ENCODE data around the gene EXOSC7.
"Not testable (repeated sequence)": the region's sequence is repeated elsewhere in the genome, so short reads cannot be mapped to it uniquely, and the experiment has no call there.

EXOSC7 gene

GRCh38 chr3:44976002-44976815 is at the start of gene EXOSC7, which contains the start of gene ZDHHC3:
TSS of gene EXOSC7 (plus strand) at chr3:44976244. CDS start at chr3:44976278, 34 bp downstream.
TSS of gene ZDHHC3 (minus strand) at chr3:44976174. CDS start at chr3:44959436, 16,738 bp downstream.
- Mint-ChIP-seq H3K27me3 (no peaks in the 10 kb centered on the region), H3K27ac (peak within 1 kb of the TSS; percentile 92), H3K9me3 (no peaks in the 10 kb centered on the region), H3K36me3 (ENCODE audit: low read depth) (peaks cover 20% of the 10 kb centered on the region), H3K4me1 (ENCODE audit: low read depth) (peaks cover 46% of the 10 kb centered on the region), H3K4me3 (peak within 1 kb of the TSS; percentile 92)
- intact Hi-C loops (cut with micrococcal nuclease), result loop anchor here (5.0 kb wide), 1 partner anchor 214 kb away; the partner anchor contains the start of genes KIAA1143 and KIF15

- Mint-ChIP-seq H3K27ac (no peak overlapping the region), H3K36me3 (ENCODE audit: low read depth) (peaks cover 94% of the 10 kb centered on the region), H3K9me3 (no peaks in the 10 kb centered on the region), H3K4me3 (no peak overlapping the region), H3K4me1 (ENCODE audit: low read depth) (no peaks in the 10 kb centered on the region), H3K27me3 (no peaks in the 10 kb centered on the region)
- intact Hi-C loops (cut with micrococcal nuclease), result no loop called here
Observed at GRCh38 chr3:44926921-44927320, 49.1 kb upstream of the EXOSC7 start.

GRCh38 chr3:44927371-44927770 is 48.7 kb upstream of the EXOSC7 start:
- Mint-ChIP-seq H3K27me3 (no peaks in the 10 kb centered on the region), H3K9me3 (no peaks in the 10 kb centered on the region), H3K27ac (no peak overlapping the region), H3K36me3 (ENCODE audit: low read depth) (peaks cover 94% of the 10 kb centered on the region), H3K4me3 (no peak overlapping the region), H3K4me1 (ENCODE audit: low read depth) (no peaks in the 10 kb centered on the region)
- intact Hi-C loops (cut with micrococcal nuclease), result no loop called here

GRCh38 chr3:44929782-44930181 is 46.3 kb upstream of the EXOSC7 start:
- intact Hi-C loops (cut with micrococcal nuclease), result no loop called here
- no peaks in the 10 kb centered on the region for H3K4me1 Mint-ChIP-seq (ENCODE audit: low read depth)
- no peaks in the 10 kb centered on the region for H3K27me3 Mint-ChIP-seq
- no peak overlapping the region for H3K4me3 Mint-ChIP-seq
- no peaks in the 10 kb centered on the region for H3K9me3 Mint-ChIP-seq
- peaks cover 99% of the 10 kb centered on the region for H3K36me3 Mint-ChIP-seq (ENCODE audit: low read depth)
- no peak overlapping the region for H3K27ac Mint-ChIP-seq

- H3K9me3 Mint-ChIP-seq, result no peaks in the 10 kb centered on the region
- peaks cover 96% of the 10 kb centered on the region for H3K36me3 Mint-ChIP-seq (ENCODE audit: low read depth)
- H3K27ac Mint-ChIP-seq, result no peak overlapping the region
- no peak overlapping the region for H3K4me3 Mint-ChIP-seq
- no peaks in the 10 kb centered on the region for H3K4me1 Mint-ChIP-seq (ENCODE audit: low read depth)
- H3K27me3 Mint-ChIP-seq, result no peaks in the 10 kb centered on the region
- intact Hi-C loops (cut with micrococcal nuclease), result no loop called here
Observed at GRCh38 chr3:44930911-44931310, 45.1 kb upstream of the EXOSC7 start.

- no peaks in the 10 kb centered on the region for H3K4me1 Mint-ChIP-seq (ENCODE audit: low read depth)
Observed at GRCh38 chr3:44931791-44932190, 44.3 kb upstream of the EXOSC7 start.

GRCh38 chr3:44932271-44932670 is 43.8 kb upstream of the EXOSC7 start:
- H3K36me3 Mint-ChIP-seq (ENCODE audit: low read depth), result peaks cover 96% of the 10 kb centered on the region
- no peak overlapping the region for H3K4me3 Mint-ChIP-seq
- H3K27ac Mint-ChIP-seq, result no peak overlapping the region

More at GRCh38 chr3:44931791-44932190, 44.3 kb upstream of the EXOSC7 start:
- H3K36me3 Mint-ChIP-seq (ENCODE audit: low read depth), result peaks cover 96% of the 10 kb centered on the region
- no peaks in the 10 kb centered on the region for H3K9me3 Mint-ChIP-seq
- no peak overlapping the region for H3K4me3 Mint-ChIP-seq
- H3K27ac Mint-ChIP-seq, result no peak overlapping the region
- no peaks in the 10 kb centered on the region for H3K27me3 Mint-ChIP-seq
- intact Hi-C loops (cut with micrococcal nuclease), result no loop called here

GRCh38 chr3:44932986-44933944 is 42.8 kb upstream of the EXOSC7 start:
- H3K4me3 Mint-ChIP-seq, result no peak overlapping the region
- intact Hi-C loops (cut with micrococcal nuclease), result no loop called here
- no peak overlapping the region for H3K27ac Mint-ChIP-seq
- H3K4me1 Mint-ChIP-seq (ENCODE audit: low read depth), result no peaks in the 10 kb centered on the region
- no peaks in the 10 kb centered on the region for H3K27me3 Mint-ChIP-seq
- H3K36me3 Mint-ChIP-seq (ENCODE audit: low read depth), result peaks cover 96% of the 10 kb centered on the region
- H3K9me3 Mint-ChIP-seq, result no peaks in the 10 kb centered on the region

More at GRCh38 chr3:44932271-44932670, 43.8 kb upstream of the EXOSC7 start:
- Mint-ChIP-seq H3K27me3 (no peaks in the 10 kb centered on the region), H3K9me3 (no peaks in the 10 kb centered on the region), H3K4me1 (ENCODE audit: low read depth) (no peaks in the 10 kb centered on the region)
- intact Hi-C loops (cut with micrococcal nuclease), result no loop called here

- intact Hi-C loops (cut with micrococcal nuclease), result no loop called here
- no peaks in the 10 kb centered on the region for H3K4me1 Mint-ChIP-seq (ENCODE audit: low read depth)
- no peak overlapping the region for H3K27ac Mint-ChIP-seq
- no peak overlapping the region for H3K4me3 Mint-ChIP-seq
- no peaks in the 10 kb centered on the region for H3K27me3 Mint-ChIP-seq
- H3K9me3 Mint-ChIP-seq, result no peaks in the 10 kb centered on the region
- H3K36me3 Mint-ChIP-seq (ENCODE audit: low read depth), result peaks cover 91% of the 10 kb centered on the region
Observed at GRCh38 chr3:44939581-44940036, 36.4 kb upstream of the EXOSC7 start.

- intact Hi-C loops (cut with micrococcal nuclease), result no loop called here
- no peaks in the 10 kb centered on the region for H3K4me1 Mint-ChIP-seq (ENCODE audit: low read depth)
- H3K9me3 Mint-ChIP-seq, result no peaks in the 10 kb centered on the region
- H3K27me3 Mint-ChIP-seq, result no peaks in the 10 kb centered on the region
- peaks cover 93% of the 10 kb centered on the region for H3K36me3 Mint-ChIP-seq (ENCODE audit: low read depth)
- no peak overlapping the region for H3K27ac Mint-ChIP-seq
- no peak overlapping the region for H3K4me3 Mint-ChIP-seq
Observed at GRCh38 chr3:44942202-44942921, 33.7 kb upstream of the EXOSC7 start.

- intact Hi-C loops (cut with micrococcal nuclease), result no loop called here
- H3K9me3 Mint-ChIP-seq, result no peaks in the 10 kb centered on the region
- H3K27me3 Mint-ChIP-seq, result no peaks in the 10 kb centered on the region
- no peak overlapping the region for H3K27ac Mint-ChIP-seq
- peaks cover 52% of the 10 kb centered on the region for H3K36me3 Mint-ChIP-seq (ENCODE audit: low read depth)
- no peak overlapping the region for H3K4me3 Mint-ChIP-seq
- peaks cover 14% of the 10 kb centered on the region for H3K4me1 Mint-ChIP-seq (ENCODE audit: low read depth)
Observed at GRCh38 chr3:44948239-44948638, 27.8 kb upstream of the EXOSC7 start.

GRCh38 chr3:44949770-44950169 is 26.3 kb upstream of the EXOSC7 start:
- intact Hi-C loops (cut with micrococcal nuclease); H3K9me3 Mint-ChIP-seq; H3K27ac Mint-ChIP-seq; H3K27me3 Mint-ChIP-seq; H3K4me3 Mint-ChIP-seq: not testable (repeated sequence)
- H3K4me1 Mint-ChIP-seq (ENCODE audit: low read depth), result peaks cover 19% of the 10 kb centered on the region
- H3K36me3 Mint-ChIP-seq (ENCODE audit: low read depth), result peaks cover 40% of the 10 kb centered on the region

GRCh38 chr3:44950275-44950734 is 25.7 kb upstream of the EXOSC7 start:
- Mint-ChIP-seq H3K4me1 (ENCODE audit: low read depth) (peaks cover 23% of the 10 kb centered on the region), H3K4me3 (no peak overlapping the region), H3K36me3 (ENCODE audit: low read depth) (peaks cover 34% of the 10 kb centered on the region), H3K27ac (no peak overlapping the region), H3K27me3 (no peaks in the 10 kb centered on the region), H3K9me3 (no peaks in the 10 kb centered on the region)
- intact Hi-C loops (cut with micrococcal nuclease), result no loop called here
